Astrocyte of the cerebellum (primary cell): Measurements from ENCODE around the gene BCAT1.
"Not testable (repeated sequence)": the region's sequence is repeated elsewhere in the genome, so short reads cannot be mapped to it uniquely, and the experiment has no call there.

ENCODE experiments used
- DNase-seq: peaks from one replicate; pipeline ENCODE4 v3.0.0-alpha.2; 2011; ENCODE audit warnings: low read depth
- H3K4me3 ChIP-seq: 2 replicates; pipeline ENCODE4 v1.5.1; 2011; ENCODE audit warnings: mild to moderate bottlenecking, low read depth, low read length, moderate library complexity
- in situ Hi-C: cut with HindIII; loops from 2 replicates; pipeline ENCODE4 v1.10.0; 2017; ENCODE audit warnings: low sequenced_read_pairs
- TF ChIP-seq, protein P1 (sequence below): IDR thresholded peaks from 2 replicates; pipeline ENCODE4 v1.5.1; 2012; ENCODE audit warnings: low read length, low read depth, moderate library complexity, mild to moderate bottlenecking; ENCODE audit errors: missing control alignments

The BCAT1 gene

DNA sequence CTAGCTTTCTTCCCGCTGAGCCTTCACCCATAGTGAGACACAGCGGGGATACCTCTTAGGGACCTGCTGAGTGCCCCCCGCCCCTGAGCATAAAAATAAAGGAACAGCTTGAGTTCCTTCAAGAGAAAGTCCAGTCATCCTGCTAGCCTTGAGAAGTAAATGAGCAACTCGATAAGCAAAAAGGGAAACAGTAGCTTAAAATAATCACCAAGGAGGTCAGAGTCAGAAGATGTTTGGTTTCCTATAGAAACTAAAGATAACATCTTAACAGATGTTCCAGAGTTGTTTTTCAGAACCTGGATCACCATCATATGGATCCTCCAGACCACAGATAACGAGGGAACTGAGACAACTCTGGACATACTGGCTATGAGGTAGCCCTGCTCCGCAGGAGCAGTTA lies 94.0 kb downstream of the BCAT1 start:
- TF ChIP-seq, protein P1, sequence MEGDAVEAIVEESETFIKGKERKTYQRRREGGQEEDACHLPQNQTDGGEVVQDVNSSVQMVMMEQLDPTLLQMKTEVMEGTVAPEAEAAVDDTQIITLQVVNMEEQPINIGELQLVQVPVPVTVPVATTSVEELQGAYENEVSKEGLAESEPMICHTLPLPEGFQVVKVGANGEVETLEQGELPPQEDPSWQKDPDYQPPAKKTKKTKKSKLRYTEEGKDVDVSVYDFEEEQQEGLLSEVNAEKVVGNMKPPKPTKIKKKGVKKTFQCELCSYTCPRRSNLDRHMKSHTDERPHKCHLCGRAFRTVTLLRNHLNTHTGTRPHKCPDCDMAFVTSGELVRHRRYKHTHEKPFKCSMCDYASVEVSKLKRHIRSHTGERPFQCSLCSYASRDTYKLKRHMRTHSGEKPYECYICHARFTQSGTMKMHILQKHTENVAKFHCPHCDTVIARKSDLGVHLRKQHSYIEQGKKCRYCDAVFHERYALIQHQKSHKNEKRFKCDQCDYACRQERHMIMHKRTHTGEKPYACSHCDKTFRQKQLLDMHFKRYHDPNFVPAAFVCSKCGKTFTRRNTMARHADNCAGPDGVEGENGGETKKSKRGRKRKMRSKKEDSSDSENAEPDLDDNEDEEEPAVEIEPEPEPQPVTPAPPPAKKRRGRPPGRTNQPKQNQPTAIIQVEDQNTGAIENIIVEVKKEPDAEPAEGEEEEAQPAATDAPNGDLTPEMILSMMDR, result no peak
- DNase-seq, result no peak
- no peak overlapping the region for H3K4me3 ChIP-seq
- in situ Hi-C loops, result loop anchor here (10.0 kb wide), 1 partner anchor 90 kb away; the partner anchor contains the start of gene BCAT1

DNA sequence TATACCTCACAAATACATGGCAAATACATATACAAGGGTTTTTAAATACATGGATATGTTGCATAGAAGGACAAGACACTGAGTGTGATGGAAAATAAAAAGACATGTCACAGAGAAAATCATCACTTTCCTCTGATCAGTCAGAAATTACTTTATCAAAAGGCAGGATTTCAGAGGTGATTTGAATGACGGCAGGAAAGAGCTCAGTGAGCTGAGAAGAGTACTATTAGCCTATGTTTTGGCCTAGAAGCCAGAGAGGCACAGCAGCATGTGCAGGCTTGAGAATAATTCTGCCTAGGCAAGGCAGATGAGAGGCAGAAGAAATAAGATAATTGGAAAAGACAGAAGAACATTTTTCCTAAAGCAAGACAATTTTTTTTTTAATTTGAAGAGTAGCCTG lies 94.9 kb downstream of the BCAT1 start:
- no peak for DNase-seq
- H3K4me3 ChIP-seq, result no peak overlapping the region
- TF ChIP-seq, protein P1, result no peak
- in situ Hi-C loops, result loop anchor here (10.0 kb wide), 1 partner anchor 91 kb away; the partner anchor contains the start of gene BCAT1

DNA sequence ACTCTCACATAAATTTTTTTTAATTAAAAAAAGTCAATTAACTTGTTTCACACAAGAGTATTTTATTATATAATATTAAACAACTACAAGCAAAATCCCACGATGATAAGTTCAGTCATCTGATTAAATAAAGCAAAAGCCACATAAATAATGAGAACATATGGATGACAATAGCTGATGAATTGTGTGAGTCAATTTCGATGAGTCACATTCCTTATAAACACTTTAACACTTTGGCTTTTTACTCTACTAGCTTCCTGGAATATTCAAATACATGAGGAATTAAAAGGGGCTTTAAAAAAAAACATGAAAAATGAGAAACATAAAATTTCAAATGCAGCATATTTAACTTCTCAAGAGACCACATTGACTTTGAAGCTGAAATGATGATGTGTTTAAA lies 95.3 kb downstream of the BCAT1 start:
- in situ Hi-C loops, result loop anchor here (10.0 kb wide), 1 partner anchor 91 kb away; the partner anchor contains the start of gene BCAT1
- DNase-seq, result no peak
- no peak overlapping the region for H3K4me3 ChIP-seq
- TF ChIP-seq, protein P1, result no peak

DNA sequence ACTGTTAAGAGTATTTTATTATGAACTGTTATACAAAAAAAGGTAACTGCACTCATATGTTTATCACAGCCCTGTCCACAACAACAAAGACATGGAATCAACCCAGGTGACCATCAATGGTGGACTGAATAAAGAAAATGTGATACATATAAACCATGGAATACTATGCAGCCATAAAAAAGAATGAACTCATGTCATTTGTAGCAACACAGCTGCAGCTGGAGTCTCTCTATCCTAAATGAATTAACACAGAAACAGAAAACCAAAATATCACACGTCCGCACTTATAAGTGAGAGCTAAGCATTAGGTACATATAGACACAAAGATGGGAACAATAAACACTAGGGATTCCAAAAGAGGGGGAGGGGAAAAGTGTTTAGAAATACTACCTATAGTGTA lies 95.8 kb downstream of the BCAT1 start:
- TF ChIP-seq, protein P1, result no peak
- no peak for DNase-seq
- H3K4me3 ChIP-seq, result no peak overlapping the region
- in situ Hi-C loops, result loop anchor here (10.0 kb wide), 1 partner anchor 92 kb away; the partner anchor contains the start of gene BCAT1

DNA sequence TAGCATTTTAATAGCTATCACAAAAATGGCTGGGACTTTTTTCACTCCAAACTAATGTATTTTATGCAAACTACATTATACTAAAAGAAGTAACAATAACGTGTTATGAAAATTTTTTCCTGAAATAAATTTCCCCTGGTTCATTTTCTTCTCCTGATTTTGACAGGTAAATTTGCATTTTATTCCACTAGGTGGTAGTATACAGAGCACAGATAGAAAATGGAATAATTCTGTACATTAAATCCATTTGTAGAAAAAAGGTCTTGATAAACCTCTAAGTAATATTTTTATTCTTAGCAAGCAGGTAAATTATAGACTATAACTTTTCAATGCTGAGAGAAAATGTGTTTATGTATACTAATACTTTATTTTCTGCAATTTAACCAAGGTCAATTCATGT lies 96.5 kb downstream of the BCAT1 start:
- in situ Hi-C loops, result loop anchor here (10.0 kb wide), 1 partner anchor 92 kb away; the partner anchor contains the start of gene BCAT1
- DNase-seq, result no peak
- TF ChIP-seq, protein P1, result peak; percentile 10
- H3K4me3 ChIP-seq, result no peak overlapping the region

DNA sequence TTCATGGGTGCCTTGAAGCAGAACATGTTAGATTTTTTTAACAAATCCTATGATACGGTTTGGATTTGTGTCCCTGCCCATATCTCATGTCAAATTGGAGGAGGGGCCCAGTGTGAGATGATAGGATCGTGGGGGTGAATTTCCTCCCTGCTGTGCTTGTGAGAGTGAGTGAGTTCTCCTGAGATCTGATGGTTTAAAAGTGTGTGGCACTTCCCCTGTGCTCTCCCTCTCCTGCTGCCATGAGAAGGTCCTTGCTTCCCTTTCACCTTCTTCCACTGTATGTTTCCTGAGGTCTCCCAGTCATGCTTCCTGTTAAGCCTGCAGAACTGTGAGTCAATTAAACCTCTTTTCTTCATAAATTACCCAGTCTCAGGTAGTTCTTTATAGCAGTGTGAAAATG lies 97.0 kb downstream of the BCAT1 start:
- in situ Hi-C loops, result loop anchor here (10.0 kb wide), 1 partner anchor 93 kb away; the partner anchor contains the start of gene BCAT1
- H3K4me3 ChIP-seq, result not testable (repeated sequence)

DNA sequence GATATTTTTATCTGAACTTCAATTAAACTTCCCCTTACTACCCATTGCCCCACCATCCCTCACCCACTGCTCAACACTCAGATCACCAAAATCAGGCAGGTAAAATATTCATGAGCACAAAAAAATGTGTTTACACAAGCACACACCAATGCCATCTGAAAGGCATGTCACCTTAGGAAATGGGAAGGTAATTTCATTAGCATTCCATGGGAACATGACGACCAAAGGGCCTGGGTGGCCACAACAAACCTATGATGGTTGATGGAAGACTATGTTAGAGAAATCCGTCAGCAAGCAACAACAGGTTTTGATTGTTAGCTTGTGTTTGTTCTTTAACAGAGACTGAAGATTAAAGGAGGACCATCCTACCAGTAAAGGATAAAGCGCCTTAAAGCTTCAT lies 97.6 kb downstream of the BCAT1 start:
- in situ Hi-C loops, result loop anchor here (10.0 kb wide), 1 partner anchor 93 kb away; the partner anchor contains the start of gene BCAT1
- H3K4me3 ChIP-seq, result no peak overlapping the region
- DNase-seq, result no peak
- TF ChIP-seq, protein P1, result no peak

More for the DNA sequence above, 97.0 kb downstream of the BCAT1 start:
- DNase-seq, result not testable (repeated sequence)
